NCI-H2227 (cell line): ENCODE data around the gene ANP32A.
"Not testable (repeated sequence)": the region's sequence is repeated elsewhere in the genome, so short reads cannot be mapped to it uniquely, and the experiment has no call there.

Source experiments
- DNase-seq: peaks from one replicate; lab custom pipeline; 2025; ENCODE audit not compliant: unreplicated experiment; lab: John Stamatoyannopoulos, UW

The ANP32A gene

GRCh38 chr15:68820295-68821189 lies at the start of gene ANP32A:
ANP32A (minus strand) TSS chr15:68820895; CDS start chr15:68820751, 144 bp downstream.
- DNase-seq = peak; percentile 96

GRCh38 chr15:68868296-68868695 lies 47.6 kb upstream of the ANP32A start:
- no peak for DNase-seq

GRCh38 chr15:68862415-68862814 lies 41.7 kb upstream of the ANP32A start:
- DNase-seq = no peak

- DNase-seq = not testable (repeated sequence)
These were observed 38.0 kb upstream of the ANP32A start for GRCh38 chr15:68858666-68859065.

- DNase-seq = not testable (repeated sequence)
These were observed 36.7 kb upstream of the ANP32A start for GRCh38 chr15:68857443-68857842.

- DNase-seq = no peak
These were observed 31.8 kb upstream of the ANP32A start for GRCh38 chr15:68852461-68852860.

GRCh38 chr15:68851971-68852370 lies 31.3 kb upstream of the ANP32A start:
- DNase-seq = no peak

GRCh38 chr15:68849497-68849896 lies 28.8 kb upstream of the ANP32A start:
- DNase-seq = no peak

GRCh38 chr15:68846851-68847439 lies 26.2 kb upstream of the ANP32A start:
- DNase-seq = no peak

GRCh38 chr15:68844856-68845550 lies 24.3 kb upstream of the ANP32A start:
- no peak for DNase-seq

GRCh38 chr15:68843425-68844311 lies 23.0 kb upstream of the ANP32A start:
- peak; percentile 36 for DNase-seq

GRCh38 chr15:68842958-68843357 lies 22.3 kb upstream of the ANP32A start:
- no peak for DNase-seq

- no peak for DNase-seq
These were observed 13.7 kb upstream of the ANP32A start for GRCh38 chr15:68834346-68834745.

- no peak for DNase-seq
These were observed 13.1 kb upstream of the ANP32A start for GRCh38 chr15:68833700-68834331.

- no peak for DNase-seq
These were observed 9.6 kb upstream of the ANP32A start for GRCh38 chr15:68830141-68830785.

GRCh38 chr15:68829068-68829467 lies 8.4 kb upstream of the ANP32A start:
- DNase-seq = peak; percentile 6

GRCh38 chr15:68823561-68823960 lies 2.9 kb upstream of the ANP32A start:
- no peak for DNase-seq

GRCh38 chr15:68822818-68823217 lies 2.1 kb upstream of the ANP32A start:
- DNase-seq = no peak

GRCh38 chr15:68821841-68822381 lies 1.2 kb upstream of the ANP32A start:
- no peak for DNase-seq
